NT2/D1 (cell line): ENCODE results near the gene ANKRD13D.

Experiments
- DNase-seq: peaks from one replicate; pipeline ENCODE4 v3.0.0-alpha.2; 2011; ENCODE audit warnings: low read depth, low spot score
- H3K27me3 ChIP-seq: 2 replicates; pipeline ENCODE4 v1.6.0; 2011; ENCODE audit warnings: mild to moderate bottlenecking; ENCODE audit not compliant: insufficient read length, insufficient read depth
- H3K36me3 ChIP-seq: 2 replicates; pipeline ENCODE4 v1.6.1; 2011; ENCODE audit warnings: mild to moderate bottlenecking, low read length, mixed read lengths; ENCODE audit not compliant: insufficient read depth, insufficient read length
- H3K4me1 ChIP-seq: 2 replicates; pipeline ENCODE4 v1.5.1; 2011; ENCODE audit not compliant: insufficient read depth, insufficient read length
- H3K4me3 ChIP-seq: 2 replicates; pipeline ENCODE4 v1.5.1; 2011; ENCODE audit warnings: low read depth; ENCODE audit not compliant: insufficient read length
- H3K9ac ChIP-seq: 2 replicates; pipeline ENCODE4 v1.6.0; 2011; ENCODE audit warnings: low read depth; ENCODE audit not compliant: insufficient read length
- H3K9me3 ChIP-seq: 2 replicates; pipeline ENCODE4 v1.5.1; 2011; ENCODE audit warnings: mild to moderate bottlenecking, low read length; ENCODE audit not compliant: insufficient read depth
- SUZ12 ChIP-seq: IDR thresholded peaks from 2 replicates; pipeline ENCODE4 v1.6.1; 2011; ENCODE audit not compliant: insufficient read length, insufficient read depth; ENCODE audit errors: extremely low read depth
- YY1 ChIP-seq: IDR thresholded peaks from 2 replicates; pipeline ENCODE4 v1.6.1; 2011; ENCODE audit not compliant: insufficient read length, insufficient read depth
- ZNF274 ChIP-seq: IDR thresholded peaks from 2 replicates; pipeline ENCODE4 v1.6.1; 2011; ENCODE audit warnings: mild to moderate bottlenecking, low read depth, low read length

The ANKRD13D gene

GRCh38 chr11:67278135-67278938 is 10.8 kb upstream of the ANKRD13D start:
- Histone ChIP-seq H3K27me3 (no peaks in the 10 kb centered on the region), H3K4me1 (peaks cover 27% of the 10 kb centered on the region), H3K9me3 (no peaks in the 10 kb centered on the region), H3K36me3 (peaks cover 85% of the 10 kb centered on the region), H3K4me3 (no peak overlapping the region), H3K9ac (peak overlapping the region; percentile 33)
- DNase-seq = no peak
- no peak for TF ChIP-seq ZNF274
- no peak for TF ChIP-seq SUZ12
- no peak for TF ChIP-seq YY1

- no peak for DNase-seq
- H3K36me3 ChIP-seq = peaks cover 92% of the 10 kb centered on the region
- H3K4me1 ChIP-seq = peaks cover 25% of the 10 kb centered on the region
- H3K9ac ChIP-seq = no peak overlapping the region
- no peaks in the 10 kb centered on the region for H3K27me3 ChIP-seq
- no peak overlapping the region for H3K4me3 ChIP-seq
- TF ChIP-seq ZNF274 (no peak), SUZ12 (no peak), YY1 (no peak)
- H3K9me3 ChIP-seq = no peaks in the 10 kb centered on the region
Observed at GRCh38 chr11:67278939-67279588, 10.0 kb upstream of the ANKRD13D start.

GRCh38 chr11:67279589-67280340 is 9.3 kb upstream of the ANKRD13D start:
- no peaks in the 10 kb centered on the region for H3K27me3 ChIP-seq
- DNase-seq = no peak
- H3K4me1 ChIP-seq = peaks cover 23% of the 10 kb centered on the region
- H3K9ac ChIP-seq = no peak overlapping the region
- peaks cover 96% of the 10 kb centered on the region for H3K36me3 ChIP-seq
- H3K9me3 ChIP-seq = no peaks in the 10 kb centered on the region
- TF ChIP-seq SUZ12 (no peak), YY1 (no peak), ZNF274 (no peak)
- H3K4me3 ChIP-seq = no peak overlapping the region

- no peak for TF ChIP-seq SUZ12
- TF ChIP-seq ZNF274 = no peak
- TF ChIP-seq YY1 = no peak
- peaks cover 96% of the 10 kb centered on the region for H3K36me3 ChIP-seq
- no peak overlapping the region for H3K4me3 ChIP-seq
- peaks cover 20% of the 10 kb centered on the region for H3K4me1 ChIP-seq
- H3K9me3 ChIP-seq = no peaks in the 10 kb centered on the region
- H3K9ac ChIP-seq = no peak overlapping the region
- H3K27me3 ChIP-seq = no peaks in the 10 kb centered on the region
- DNase-seq = no peak
Observed at GRCh38 chr11:67280341-67280787, 8.7 kb upstream of the ANKRD13D start.

GRCh38 chr11:67280788-67281551 is 8.1 kb upstream of the ANKRD13D start:
- Histone ChIP-seq H3K4me1 (peaks cover 14% of the 10 kb centered on the region), H3K9ac (no peak overlapping the region), H3K9me3 (no peaks in the 10 kb centered on the region), H3K4me3 (no peak overlapping the region), H3K36me3 (peaks cover 96% of the 10 kb centered on the region), H3K27me3 (no peaks in the 10 kb centered on the region)
- TF ChIP-seq ZNF274 = no peak
- TF ChIP-seq SUZ12 = no peak
- no peak for TF ChIP-seq YY1
- no peak for DNase-seq

GRCh38 chr11:67281552-67282150 is 7.5 kb upstream of the ANKRD13D start:
- Histone ChIP-seq H3K4me1 (peaks cover 14% of the 10 kb centered on the region), H3K27me3 (no peaks in the 10 kb centered on the region), H3K36me3 (peaks cover 97% of the 10 kb centered on the region), H3K9me3 (no peaks in the 10 kb centered on the region), H3K9ac (no peak overlapping the region), H3K4me3 (no peak overlapping the region)
- TF ChIP-seq SUZ12 (no peak), YY1 (no peak), ZNF274 (no peak)
- DNase-seq = no peak
